COLO668 (cell line): ENCODE data around the gene PRDM10.

Experiments used
- DNase-seq: peaks from one replicate; lab custom pipeline; 2025; ENCODE audit not compliant: unreplicated experiment; lab: John Stamatoyannopoulos, UW

The PRDM10 gene

DNA sequence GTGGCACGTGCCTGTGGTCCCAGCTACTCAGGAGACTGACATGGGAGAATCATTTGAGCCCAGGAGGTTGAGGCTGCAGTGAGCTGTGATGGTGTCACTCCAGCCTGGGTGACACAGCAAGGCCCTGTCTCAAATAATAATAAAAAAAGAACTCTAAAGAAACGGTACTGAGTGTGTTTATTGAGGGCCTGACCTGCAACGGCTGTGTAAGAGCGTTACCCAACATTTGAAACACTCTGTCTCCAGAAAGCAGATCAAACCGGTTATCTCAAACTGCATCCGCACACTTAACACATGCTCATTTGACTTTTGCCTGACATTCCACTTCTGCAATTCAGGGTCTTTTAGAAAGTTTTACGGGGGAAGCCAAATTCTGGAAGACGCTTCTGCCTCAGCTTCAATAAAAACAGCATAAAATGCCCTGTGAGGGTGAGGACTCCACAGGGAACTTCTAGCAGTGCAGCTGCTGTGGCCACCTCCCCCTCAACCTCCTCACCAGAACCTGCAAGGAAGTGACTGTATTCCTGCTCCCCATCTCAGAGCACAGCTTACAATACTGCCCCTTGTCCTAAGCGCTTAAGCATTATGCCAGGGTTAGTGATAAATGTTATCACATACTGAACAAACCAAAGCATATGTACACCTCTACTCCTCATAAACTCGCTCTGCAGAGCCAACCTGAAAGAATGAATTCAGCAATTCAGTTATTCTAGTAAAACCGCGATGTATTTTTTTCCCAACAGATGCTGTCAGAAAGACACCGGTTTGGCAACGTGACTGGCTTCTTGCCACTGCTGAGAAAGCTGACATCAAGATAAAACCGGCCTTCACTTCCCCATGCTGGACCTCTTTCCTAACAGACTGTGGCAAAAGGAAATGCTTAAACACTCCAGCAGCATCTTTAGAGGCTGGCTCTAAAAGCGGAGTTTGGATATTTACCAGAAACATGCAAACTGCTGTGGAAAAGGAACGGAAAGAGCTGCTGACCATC, 52.2 kb downstream of the PRDM10 start:
- no peak for DNase-seq

DNA sequence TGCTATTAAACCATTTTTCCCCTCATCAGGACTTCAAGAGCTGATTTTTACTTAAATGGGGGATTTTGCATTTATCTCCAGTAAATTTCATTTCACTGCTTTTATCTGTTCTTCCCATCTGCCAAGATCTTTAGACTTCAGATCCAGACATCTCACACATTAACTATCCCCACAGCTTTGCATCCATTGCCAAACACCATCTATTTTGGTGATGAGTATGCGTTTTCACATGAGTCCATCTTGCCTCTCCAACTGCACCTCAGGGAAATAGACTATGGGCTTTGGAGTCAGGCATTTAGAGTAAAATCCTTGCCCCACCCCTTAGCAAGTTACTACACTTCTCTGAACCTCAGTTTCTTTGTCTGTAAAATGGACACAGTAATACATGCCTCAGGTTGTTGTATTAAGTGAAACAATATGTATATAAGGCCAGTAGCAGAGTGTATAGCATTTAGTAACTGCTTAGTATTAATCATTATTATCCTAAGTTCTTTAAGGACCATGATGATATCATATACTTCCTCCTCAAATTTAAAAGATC, 53.6 kb downstream of the PRDM10 start:
- DNase-seq: no peak

DNA sequence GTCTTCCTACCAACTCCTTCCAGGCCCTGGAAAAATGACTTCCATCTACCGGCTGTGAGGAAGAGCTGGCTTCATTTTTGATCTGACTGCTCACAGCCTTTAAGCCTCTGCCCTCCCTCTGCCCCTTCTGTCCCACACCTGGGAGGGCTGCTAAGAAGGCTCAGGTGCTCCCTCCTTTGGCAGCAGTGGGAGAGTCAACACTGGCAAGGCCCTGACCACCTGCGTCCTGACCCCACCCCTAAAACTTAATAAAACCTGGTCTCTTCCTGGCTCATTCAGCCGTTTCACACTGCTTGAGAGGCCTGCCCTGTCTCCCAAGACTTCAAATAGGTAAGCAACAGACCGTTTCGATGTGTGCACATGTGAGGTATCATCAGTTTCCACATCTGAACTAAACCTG, 55.2 kb downstream of the PRDM10 start:
- no peak for DNase-seq

DNA sequence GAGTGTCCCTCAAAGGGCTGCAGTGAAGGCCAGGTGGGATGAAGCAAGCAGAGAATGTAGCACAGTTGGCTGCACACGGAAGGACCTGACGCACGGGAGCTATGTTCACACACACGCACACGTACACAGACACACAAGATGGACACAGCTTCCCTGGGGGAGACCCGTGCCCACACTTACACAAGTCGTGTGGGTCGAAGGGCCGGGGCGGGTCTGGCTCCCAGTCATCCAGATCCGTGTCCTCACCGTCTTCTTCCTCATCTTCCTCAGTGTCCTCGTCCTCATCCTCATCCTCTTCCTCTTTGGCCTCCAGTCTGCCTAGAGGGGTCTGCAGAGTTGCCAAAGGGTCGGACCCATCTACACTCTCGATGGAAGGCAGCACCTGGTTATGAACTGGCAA, 55.7 kb downstream of the PRDM10 start:
- no peak for DNase-seq

DNA sequence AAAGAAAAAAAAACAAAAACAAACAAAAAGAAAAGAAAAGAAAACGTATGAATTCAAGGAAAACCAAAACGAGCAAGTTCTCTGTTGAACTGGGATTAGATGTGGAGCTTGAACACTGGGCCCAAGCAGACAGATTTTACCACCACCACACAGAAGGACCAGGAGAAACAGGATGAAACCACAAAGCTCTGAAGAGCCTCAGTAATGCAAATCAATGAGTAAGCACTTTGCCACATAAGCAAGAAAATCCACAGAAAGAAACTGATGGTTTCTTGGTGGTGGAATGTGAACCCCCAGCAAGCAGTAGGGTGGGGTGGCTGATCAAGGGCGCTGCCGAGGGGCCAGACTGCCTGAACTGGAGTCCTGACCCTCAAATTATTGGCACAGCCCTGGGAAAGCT, 56.4 kb downstream of the PRDM10 start:
- DNase-seq: no peak

DNA sequence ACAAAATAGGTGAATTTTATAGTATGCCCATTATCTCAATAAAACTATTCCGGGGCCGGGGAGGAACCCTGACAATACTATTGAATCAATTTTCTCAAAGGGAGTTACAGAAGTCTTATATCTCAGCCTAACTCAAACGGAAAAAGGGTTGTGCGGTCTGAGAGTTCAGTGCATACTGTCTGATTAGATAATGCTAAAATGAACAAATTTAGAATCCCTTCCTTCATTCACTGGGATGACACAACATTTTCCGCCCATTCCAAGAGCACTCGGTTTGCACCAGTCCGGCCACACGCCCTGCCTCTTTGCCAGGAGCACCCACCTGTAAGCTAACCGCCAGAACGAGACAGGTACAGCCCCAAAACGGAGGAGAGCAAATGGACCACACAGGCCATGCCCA, 57.3 kb downstream of the PRDM10 start:
- no peak for DNase-seq

DNA sequence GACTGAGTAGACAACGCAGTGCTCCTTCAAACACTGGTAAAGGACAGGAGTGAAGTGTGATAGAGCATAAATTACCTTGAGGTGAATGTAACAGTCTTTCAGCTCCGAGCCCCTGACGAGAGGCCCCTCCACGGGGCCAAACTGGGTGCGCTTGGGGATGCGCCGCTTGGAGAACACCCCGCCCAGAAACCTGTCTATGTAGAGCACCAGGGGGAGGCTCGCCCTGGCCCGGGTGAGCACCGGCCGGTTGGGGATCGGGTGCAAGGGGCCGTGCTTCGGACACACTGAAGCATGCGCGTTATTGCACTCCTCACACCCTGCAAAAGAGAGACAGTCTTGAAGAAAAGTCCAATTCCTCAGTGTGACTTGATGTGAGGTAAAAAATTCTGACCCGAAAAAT, 57.9 kb downstream of the PRDM10 start:
- DNase-seq: no peak

DNA sequence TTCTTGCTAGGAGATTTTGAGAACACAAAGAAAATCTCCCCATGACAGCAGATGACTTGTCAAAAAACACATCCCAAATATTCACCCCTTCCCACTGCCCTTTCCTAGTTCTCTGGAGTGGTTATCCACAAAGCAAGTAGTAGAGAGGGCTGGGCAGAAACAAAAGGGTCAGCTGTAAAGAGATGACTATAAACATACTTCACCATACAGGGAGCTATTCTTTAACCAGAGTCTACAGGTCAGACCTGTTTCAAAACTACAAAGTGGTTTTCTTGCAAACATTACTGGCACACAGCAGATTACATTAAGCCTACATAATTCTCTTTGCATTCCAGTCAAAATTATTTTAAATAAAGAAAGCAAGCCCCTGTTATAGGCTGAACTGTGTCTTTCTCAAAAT, 59.6 kb downstream of the PRDM10 start:
- DNase-seq: no peak

DNA sequence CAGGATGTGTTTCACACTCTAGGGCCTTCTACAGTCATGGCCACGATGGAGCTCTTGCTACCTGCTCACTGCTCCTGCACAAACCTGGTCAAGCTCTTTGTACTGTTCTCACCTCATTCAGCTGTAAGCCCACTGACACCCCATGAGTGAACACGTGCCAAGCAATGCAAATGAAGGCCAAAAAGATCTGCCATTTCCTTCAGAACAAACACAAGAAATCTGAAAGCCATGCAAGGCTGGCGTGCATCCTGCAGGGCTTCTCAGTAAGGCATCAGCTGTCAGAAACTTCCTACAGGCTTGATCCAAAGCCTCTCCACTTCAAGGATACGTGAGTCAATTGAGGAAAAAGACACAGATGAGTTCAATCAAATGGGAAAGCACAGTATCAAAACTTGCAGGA, 63.1 kb downstream of the PRDM10 start:
- DNase-seq: no peak

DNA sequence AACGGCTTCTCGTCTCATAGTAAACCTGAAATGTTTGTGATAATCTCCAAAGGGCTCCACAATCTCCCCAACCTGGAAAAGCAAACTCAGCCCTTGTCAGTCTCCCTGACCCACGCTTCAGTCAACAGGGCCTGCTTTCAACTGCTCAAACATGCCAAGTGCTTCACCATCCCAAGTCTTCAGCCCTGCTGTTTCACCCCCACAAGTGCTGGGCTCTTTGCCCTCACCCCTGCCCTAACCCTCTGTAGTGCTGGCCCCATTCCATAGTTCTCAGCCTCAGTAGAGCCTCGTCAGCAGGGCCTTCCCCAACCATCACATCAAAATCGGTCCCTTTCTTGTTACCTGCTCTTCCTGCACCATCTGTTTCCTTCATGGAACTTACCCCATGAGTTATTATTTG, 63.9 kb downstream of the PRDM10 start:
- DNase-seq: no peak

DNA sequence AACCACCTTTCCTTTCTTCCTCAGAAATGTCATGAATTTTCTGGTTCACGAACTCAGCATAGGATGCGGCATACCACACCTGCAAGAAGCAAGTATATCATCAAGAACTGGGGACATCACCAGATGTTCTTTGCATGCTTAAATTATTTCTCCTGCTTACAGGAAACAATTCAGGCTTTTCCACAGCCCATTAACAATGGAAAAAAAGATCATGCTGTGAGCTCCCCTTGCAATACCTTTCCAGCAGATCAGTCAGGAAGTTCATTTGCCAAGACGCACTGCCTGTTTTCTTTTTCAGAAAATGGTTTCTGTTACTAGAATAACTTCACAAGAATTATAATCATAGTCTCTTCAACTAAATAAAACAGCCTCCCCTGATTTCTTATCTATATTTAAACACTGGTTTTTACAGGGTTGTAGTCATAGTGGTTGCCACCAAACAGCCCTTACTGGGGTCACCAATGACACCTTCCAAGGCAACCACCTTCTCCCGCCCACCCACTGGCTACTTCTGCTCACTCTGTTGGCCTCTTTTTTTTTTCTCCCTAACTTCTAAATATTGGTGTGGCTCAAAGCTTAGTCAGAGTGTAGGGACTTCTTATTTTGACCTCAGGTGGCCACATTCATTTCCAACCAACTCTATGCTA, 64.9 kb downstream of the PRDM10 start:
- DNase-seq: no peak

DNA sequence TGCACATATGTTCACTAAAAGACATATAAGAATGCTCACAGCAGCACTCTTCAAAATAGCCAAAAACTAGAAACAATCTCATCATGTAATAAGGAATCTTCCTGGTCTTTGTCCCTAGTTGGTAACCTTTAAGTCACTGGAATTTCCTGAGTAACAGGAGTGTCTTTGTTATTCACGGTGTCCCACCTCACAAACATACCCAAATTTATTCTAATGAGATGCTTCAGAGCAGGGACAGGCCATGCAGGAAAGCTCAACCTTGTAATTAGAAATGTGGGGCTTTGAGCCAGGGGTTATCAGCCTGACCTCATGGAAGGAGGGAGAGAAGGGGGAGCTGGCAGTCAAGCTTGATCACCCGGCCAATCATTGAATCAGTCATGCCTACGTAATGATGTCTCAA, 66.9 kb downstream of the PRDM10 start:
- no peak for DNase-seq

DNA sequence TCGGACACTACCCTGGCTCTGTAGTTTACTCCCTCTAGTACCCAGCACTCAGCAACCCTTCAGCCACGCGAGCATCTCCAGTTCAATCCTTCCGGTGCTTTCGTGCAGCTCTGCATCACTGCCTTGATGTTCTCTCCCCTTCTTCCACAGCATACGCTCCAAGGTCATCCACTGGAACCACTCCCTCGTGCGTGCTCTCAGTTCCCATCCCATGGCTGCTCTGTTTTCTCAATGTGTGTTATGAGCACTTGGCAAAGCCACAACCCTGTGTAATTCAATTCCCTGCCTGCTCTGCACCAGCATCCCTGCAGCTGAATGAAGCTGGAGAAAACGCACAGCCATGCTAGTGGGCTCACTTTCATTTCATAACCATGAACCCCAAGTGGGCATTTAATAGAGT, 68.7 kb downstream of the PRDM10 start:
- no peak for DNase-seq

DNA sequence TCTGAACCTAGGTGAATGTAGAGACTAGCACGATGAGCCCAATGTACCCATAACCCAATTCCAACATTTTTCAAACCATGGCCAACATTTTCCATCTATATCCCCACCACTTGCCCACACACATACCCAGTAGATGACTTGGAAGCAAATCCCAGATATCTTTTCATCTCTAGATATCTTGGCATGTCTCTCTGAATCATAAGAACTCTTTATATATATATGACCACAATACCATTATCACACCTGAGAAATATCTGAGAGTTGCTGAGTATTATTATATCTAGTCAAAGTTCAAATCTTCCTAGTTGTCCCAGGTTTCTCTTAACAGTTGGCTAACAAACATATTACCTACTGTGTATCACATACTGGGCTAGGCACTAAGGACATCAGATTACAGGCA, 69.4 kb downstream of the PRDM10 start:
- no peak for DNase-seq

DNA sequence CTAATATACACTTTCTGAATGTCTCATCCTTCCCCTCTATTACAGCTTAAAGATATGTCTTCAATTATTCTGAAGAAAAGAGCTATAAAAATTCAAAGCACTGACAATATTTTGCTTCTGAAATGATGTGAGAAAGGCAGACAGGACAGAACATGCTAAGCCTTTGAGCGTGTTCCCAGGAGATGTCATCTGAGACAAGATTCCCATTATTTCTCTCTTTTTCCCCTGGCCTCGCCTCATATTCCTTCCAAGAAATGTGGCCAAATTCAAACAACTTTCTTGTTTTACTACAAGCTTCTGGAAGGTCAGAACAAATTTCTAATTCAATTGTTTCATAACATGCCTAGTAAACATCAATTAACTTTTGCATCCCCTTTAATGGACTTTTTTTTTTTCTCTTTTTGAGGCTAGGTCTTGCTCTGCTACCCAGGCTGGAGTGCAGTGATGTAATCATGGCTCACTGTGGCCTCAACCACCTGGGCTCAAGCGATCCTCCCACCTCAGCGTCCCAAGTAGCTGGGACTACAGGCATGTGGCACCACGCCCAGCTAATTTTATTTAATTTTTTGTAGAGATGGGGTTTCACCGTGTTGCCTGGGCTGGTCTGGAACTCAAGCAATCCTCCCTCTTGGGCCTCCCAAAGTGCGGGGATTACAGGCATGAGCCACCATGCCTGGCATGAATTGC, 70.1 kb downstream of the PRDM10 start:
- no peak for DNase-seq

DNA sequence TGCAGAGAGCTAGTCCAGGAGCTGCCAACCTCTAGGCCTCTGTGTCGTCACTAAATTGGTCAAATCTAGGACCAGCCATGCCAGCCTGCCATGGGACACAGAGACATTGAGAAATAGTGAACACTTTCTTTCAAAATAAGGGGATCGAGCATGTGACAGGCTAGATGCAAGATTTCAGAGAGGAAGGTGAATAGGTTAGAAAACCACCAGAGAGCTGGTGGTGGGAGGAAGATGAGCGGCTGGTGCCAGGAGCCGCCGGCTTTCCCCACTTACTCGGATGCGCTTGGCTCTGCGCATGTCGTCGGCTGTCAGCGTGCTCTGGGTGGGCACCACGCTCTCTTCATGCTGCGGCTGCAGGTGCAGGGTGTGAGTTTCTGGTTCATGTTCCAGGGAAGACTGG, 71.9 kb downstream of the PRDM10 start:
- DNase-seq: no peak

DNA sequence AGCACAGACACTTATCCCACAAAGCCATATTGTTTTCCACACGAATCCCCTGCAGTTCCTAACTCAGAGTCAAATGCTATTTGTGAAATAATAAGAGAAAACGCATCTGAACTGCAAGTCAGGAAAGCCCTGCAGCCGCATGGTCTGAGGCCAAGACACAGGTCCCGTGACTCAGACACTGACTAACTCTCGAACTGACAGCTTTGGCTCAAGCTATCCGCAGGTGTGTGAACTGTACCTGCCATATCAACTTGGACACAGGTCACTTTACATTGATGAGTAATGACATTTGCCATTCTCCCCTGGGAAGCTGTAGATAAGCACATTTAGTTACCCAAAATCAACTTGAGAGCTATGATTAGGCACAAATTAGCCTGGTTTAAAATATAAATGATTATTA, 72.3 kb downstream of the PRDM10 start:
- DNase-seq: no peak

DNA sequence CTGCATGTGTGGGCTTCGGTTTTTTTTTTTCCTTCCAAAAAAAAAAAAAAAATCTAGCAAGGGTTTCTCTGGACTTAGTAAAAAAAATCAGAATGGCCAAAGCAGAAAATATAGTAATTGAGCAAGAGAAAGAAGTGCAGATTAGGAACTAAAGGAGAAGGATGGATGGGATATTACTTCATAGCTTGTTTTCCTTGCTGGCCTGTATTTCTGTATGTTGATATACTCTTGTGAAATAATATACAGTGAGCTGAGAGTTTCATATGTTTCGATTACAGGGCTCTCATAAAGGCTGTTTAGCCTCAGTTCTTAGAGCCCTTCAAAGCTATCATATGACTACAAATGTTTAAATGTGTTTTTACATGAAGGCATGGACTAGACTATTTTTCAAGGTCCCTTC, 72.9 kb downstream of the PRDM10 start:
- no peak for DNase-seq

DNA sequence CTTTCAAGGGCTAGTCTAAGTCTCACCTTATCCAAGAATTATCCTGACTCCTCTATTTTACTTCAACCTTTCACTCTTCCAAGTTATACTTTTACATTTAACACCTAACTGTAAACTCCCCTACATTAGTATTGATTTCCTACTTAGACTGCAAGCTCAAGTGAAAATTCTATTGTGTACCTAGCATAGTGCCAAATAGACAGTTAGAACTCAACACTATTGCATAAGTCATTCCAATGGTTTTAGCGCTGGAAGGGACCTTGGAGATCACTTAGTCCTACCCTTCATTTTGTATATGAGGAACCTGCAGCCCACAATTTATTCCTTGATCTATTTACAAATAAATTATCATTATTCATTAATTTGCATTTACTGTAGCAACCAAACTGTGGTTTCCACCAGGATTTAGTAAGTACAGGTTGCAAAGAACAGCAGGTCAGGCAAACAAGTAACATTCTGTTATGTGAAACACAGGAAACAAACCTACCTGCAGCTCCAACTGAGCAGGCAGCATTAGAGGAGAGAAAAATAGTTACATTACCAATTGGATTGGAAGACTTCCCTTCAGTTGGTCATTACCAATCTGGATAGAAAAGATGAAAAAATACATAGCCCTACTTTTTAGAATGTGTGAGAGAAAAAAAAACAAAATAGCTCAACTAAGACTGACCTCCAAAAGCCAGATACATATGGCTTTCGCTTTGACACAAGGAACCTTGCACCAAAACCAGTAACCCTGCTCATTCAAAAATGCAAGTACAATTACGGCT, 73.5 kb downstream of the PRDM10 start:
- DNase-seq: no peak

DNA sequence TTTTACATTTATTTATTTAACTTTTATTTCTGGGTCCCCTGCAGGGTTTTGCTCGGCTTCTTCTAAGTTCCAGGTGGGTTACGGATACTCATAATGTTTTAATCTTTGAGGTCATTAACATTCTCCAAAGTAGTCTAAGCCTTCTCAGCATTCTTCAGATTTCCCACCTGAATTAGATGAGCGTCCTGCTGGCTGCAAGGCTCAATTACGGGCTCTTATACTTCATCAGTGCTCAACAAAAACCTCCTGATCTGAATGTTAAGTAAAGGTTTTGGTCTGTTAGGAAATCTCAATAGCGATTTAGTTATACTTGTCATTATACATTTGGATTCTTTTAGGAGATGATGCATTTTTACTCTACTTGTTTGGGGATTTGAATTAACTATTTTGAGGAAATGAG, 80.0 kb downstream of the PRDM10 start:
- DNase-seq: no peak

DNA sequence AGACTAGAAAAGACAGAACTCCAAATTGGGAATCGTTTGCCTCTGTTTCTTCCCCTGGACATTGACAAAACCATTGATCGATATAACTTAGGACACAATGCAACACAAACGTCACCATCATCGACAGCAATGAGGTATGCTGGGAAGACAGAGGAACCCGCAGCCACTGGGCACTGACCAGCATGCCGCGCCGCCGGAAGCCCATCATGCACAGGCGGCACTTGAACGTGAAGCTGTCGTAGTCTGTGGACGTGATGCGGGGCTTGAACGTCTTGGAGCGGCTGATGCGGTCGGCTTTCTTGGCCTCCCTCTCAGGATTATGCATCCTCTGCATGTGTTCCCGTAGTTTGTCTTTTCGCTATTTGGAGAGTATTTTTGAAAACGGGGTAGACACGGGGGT, 84.3 kb downstream of the PRDM10 start:
- DNase-seq: no peak
